ENCODE results near the gene ELK4.

ELK4 gene

GRCh38 chr1:205598841-205599668 lies 32.8 kb downstream of the ELK4 start:
- TF ChIP-seq Cebpa-rat (IDR thresholded peaks at IDR 0.05) = no peak
- H4K20me1 ChIP-seq = peaks cover 6% of the 10 kb centered on the region; the same call in 1 of the 2 replicates
- peaks cover 14% of the 10 kb centered on the region for H3K4me1 ChIP-seq
- H3K36me3 ChIP-seq = peaks cover 46% of the 10 kb centered on the region
- no peak overlapping the region for H3K4me3 ChIP-seq
- no peak overlapping the region for H3K9ac ChIP-seq
- H3K27ac ChIP-seq = no peak overlapping the region
- H3K4me2 ChIP-seq = no peak overlapping the region
- H3K27me3 ChIP-seq = no peaks in the 10 kb centered on the region
- no peaks in the 10 kb centered on the region for H3K9me3 ChIP-seq

GRCh38 chr1:205597691-205598314 lies 34.0 kb downstream of the ELK4 start:
- Histone ChIP-seq H3K27ac (no peak overlapping the region), H3K9me3 (no peaks in the 10 kb centered on the region), H4K20me1 (no peaks in the 10 kb centered on the region), H3K4me2 (no peak overlapping the region), H3K9ac (no peak overlapping the region), H3K4me3 (no peak overlapping the region), H3K36me3 (peaks cover 35% of the 10 kb centered on the region), H3K27me3 (no peaks in the 10 kb centered on the region), H3K4me1 (peaks cover 27% of the 10 kb centered on the region)
- TF ChIP-seq Cebpa-rat (IDR thresholded peaks at IDR 0.05) = no peak

GRCh38 chr1:205596876-205597275 lies 34.9 kb downstream of the ELK4 start:
- TF ChIP-seq Cebpa-rat (IDR thresholded peaks at IDR 0.05) = no peak
- H3K36me3 ChIP-seq = peaks cover 35% of the 10 kb centered on the region
- no peaks in the 10 kb centered on the region for H3K9me3 ChIP-seq
- no peak overlapping the region for H3K27ac ChIP-seq
- no peak overlapping the region for H3K9ac ChIP-seq
- H3K4me3 ChIP-seq = no peak overlapping the region
- H3K27me3 ChIP-seq = no peaks in the 10 kb centered on the region
- H3K4me1 ChIP-seq = peaks cover 32% of the 10 kb centered on the region
- H4K20me1 ChIP-seq = no peaks in the 10 kb centered on the region
- no peak overlapping the region for H3K4me2 ChIP-seq

- Histone ChIP-seq H3K4me3 (no peak overlapping the region), H3K9me3 (no peaks in the 10 kb centered on the region), H3K4me2 (no peak overlapping the region), H3K36me3 (peaks cover 35% of the 10 kb centered on the region), H3K27me3 (no peaks in the 10 kb centered on the region), H3K27ac (no peak overlapping the region), H3K4me1 (peaks cover 41% of the 10 kb centered on the region), H4K20me1 (no peaks in the 10 kb centered on the region), H3K9ac (no peak overlapping the region)
- TF ChIP-seq Cebpa-rat (IDR thresholded peaks at IDR 0.05) = no peak
These were observed 36.0 kb downstream of the ELK4 start for GRCh38 chr1:205595861-205596260.

- no peak for TF ChIP-seq Cebpa-rat (IDR thresholded peaks at IDR 0.05)
- peaks cover 31% of the 10 kb centered on the region for H3K36me3 ChIP-seq
- H3K4me1 ChIP-seq = peaks cover 45% of the 10 kb centered on the region
- H3K9me3 ChIP-seq = no peaks in the 10 kb centered on the region
- H4K20me1 ChIP-seq = no peaks in the 10 kb centered on the region
- no peak overlapping the region for H3K27ac ChIP-seq
- H3K27me3 ChIP-seq = no peaks in the 10 kb centered on the region
- no peak overlapping the region for H3K9ac ChIP-seq
- H3K4me2 ChIP-seq = no peak overlapping the region; the same call in 1 of the 2 replicates
- H3K4me3 ChIP-seq = no peak overlapping the region
These were observed 36.4 kb downstream of the ELK4 start for GRCh38 chr1:205595435-205595834.

GRCh38 chr1:205594846-205595245 lies 37.0 kb downstream of the ELK4 start:
- H4K20me1 ChIP-seq = no peaks in the 10 kb centered on the region
- H3K4me1 ChIP-seq = peaks cover 49% of the 10 kb centered on the region
- no peak overlapping the region for H3K4me3 ChIP-seq
- TF ChIP-seq Cebpa-rat (IDR thresholded peaks at IDR 0.05) = no peak
- H3K27me3 ChIP-seq = no peaks in the 10 kb centered on the region
- no peaks in the 10 kb centered on the region for H3K9me3 ChIP-seq
- no peak overlapping the region for H3K27ac ChIP-seq
- H3K9ac ChIP-seq = no peak overlapping the region
- peak overlapping the region; percentile 90; the same call in 1 of the 2 replicates for H3K4me2 ChIP-seq
- peaks cover 27% of the 10 kb centered on the region for H3K36me3 ChIP-seq

- Histone ChIP-seq H3K4me1 (peaks cover 50% of the 10 kb centered on the region), H3K36me3 (peaks cover 18% of the 10 kb centered on the region), H3K27me3 (no peaks in the 10 kb centered on the region), H3K4me2 (peak overlapping the region; percentile 90), H3K9me3 (no peaks in the 10 kb centered on the region), H3K9ac (peak overlapping the region; percentile 59), H4K20me1 (no peaks in the 10 kb centered on the region), H3K27ac (peak overlapping the region; percentile 68), H3K4me3 (peak overlapping the region; percentile 34; the same call in 1 of the 2 replicates)
- no peak for TF ChIP-seq Cebpa-rat (IDR thresholded peaks at IDR 0.05)
These were observed 37.8 kb downstream of the ELK4 start for GRCh38 chr1:205593967-205594366.

- no peaks in the 10 kb centered on the region for H4K20me1 ChIP-seq
- peak overlapping the region; percentile 59 for H3K9ac ChIP-seq
- H3K36me3 ChIP-seq = peaks cover 14% of the 10 kb centered on the region
- no peak for TF ChIP-seq Cebpa-rat (IDR thresholded peaks at IDR 0.05)
- no peaks in the 10 kb centered on the region for H3K9me3 ChIP-seq
- peak overlapping the region; percentile 90 for H3K4me2 ChIP-seq
- H3K27ac ChIP-seq = peak overlapping the region; percentile 68
- H3K27me3 ChIP-seq = no peaks in the 10 kb centered on the region
- peaks cover 54% of the 10 kb centered on the region for H3K4me1 ChIP-seq
- peak overlapping the region; percentile 34; the same call in 1 of the 2 replicates for H3K4me3 ChIP-seq
These were observed 38.3 kb downstream of the ELK4 start for GRCh38 chr1:205593532-205593931.

- Histone ChIP-seq H3K36me3 (peaks cover 4% of the 10 kb centered on the region), H3K4me2 (peak overlapping the region; percentile 90), H3K4me1 (peaks cover 63% of the 10 kb centered on the region), H4K20me1 (no peaks in the 10 kb centered on the region), H3K9ac (peak overlapping the region; percentile 54), H3K4me3 (peak overlapping the region; percentile 60), H3K27ac (no peak overlapping the region), H3K27me3 (no peaks in the 10 kb centered on the region), H3K9me3 (no peaks in the 10 kb centered on the region)
- no peak for TF ChIP-seq Cebpa-rat (IDR thresholded peaks at IDR 0.05)
These were observed 39.3 kb downstream of the ELK4 start for GRCh38 chr1:205592443-205593003.
